Measurements from ENCODE around the gene RAB11FIP2.

GRCh38 chr10:117988814-117989213, 57.9 kb downstream of the RAB11FIP2 start:
- TF ChIP-seq, protein P1, sequence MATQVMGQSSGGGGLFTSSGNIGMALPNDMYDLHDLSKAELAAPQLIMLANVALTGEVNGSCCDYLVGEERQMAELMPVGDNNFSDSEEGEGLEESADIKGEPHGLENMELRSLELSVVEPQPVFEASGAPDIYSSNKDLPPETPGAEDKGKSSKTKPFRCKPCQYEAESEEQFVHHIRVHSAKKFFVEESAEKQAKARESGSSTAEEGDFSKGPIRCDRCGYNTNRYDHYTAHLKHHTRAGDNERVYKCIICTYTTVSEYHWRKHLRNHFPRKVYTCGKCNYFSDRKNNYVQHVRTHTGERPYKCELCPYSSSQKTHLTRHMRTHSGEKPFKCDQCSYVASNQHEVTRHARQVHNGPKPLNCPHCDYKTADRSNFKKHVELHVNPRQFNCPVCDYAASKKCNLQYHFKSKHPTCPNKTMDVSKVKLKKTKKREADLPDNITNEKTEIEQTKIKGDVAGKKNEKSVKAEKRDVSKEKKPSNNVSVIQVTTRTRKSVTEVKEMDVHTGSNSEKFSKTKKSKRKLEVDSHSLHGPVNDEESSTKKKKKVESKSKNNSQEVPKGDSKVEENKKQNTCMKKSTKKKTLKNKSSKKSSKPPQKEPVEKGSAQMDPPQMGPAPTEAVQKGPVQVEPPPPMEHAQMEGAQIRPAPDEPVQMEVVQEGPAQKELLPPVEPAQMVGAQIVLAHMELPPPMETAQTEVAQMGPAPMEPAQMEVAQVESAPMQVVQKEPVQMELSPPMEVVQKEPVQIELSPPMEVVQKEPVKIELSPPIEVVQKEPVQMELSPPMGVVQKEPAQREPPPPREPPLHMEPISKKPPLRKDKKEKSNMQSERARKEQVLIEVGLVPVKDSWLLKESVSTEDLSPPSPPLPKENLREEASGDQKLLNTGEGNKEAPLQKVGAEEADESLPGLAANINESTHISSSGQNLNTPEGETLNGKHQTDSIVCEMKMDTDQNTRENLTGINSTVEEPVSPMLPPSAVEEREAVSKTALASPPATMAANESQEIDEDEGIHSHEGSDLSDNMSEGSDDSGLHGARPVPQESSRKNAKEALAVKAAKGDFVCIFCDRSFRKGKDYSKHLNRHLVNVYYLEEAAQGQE (IDR thresholded peaks at IDR 0.05; ENCODE audit: insufficient read depth in 1 of 2, low read depth in 2 of 2, low read length in 2 of 2) = no peak
- TF ChIP-seq POLR2AphosphoS5 (IDR thresholded peaks at IDR 0.05; ENCODE audit: low read depth, low read length) (no peak), SIN3A (IDR thresholded peaks at IDR 0.05; ENCODE audit: borderline replicate concordance, insufficient read depth, low read length) (no peak), TAF1 (IDR thresholded peaks at IDR 0.05; ENCODE audit: borderline replicate concordance, insufficient read depth, low read length) (no peak)
